GM18519 (cell line): ENCODE results near the gene PRKCA.

Experiments used
- ATAC-seq: cut with Tn5 transposase; IDR thresholded peaks from one replicate; pipeline ENCODE4 v1.9.1; 2021; ENCODE audit warnings: mild to moderate bottlenecking, moderate library complexity; ENCODE audit not compliant: unreplicated experiment, low FRiP score

The PRKCA gene

GRCh38 chr17:66496306-66496705 lies 193.9 kb downstream of the PRKCA start:
- ATAC-seq = no peak

- no peak for ATAC-seq
Observed at GRCh38 chr17:66498580-66498979, 196.2 kb downstream of the PRKCA start.

GRCh38 chr17:66506641-66507040 lies 204.2 kb downstream of the PRKCA start:
- no peak for ATAC-seq

- ATAC-seq = no peak
Observed at GRCh38 chr17:66507103-66507923, 204.9 kb downstream of the PRKCA start.

GRCh38 chr17:66507982-66508760 lies 205.8 kb downstream of the PRKCA start:
- no peak for ATAC-seq

GRCh38 chr17:66508896-66509844 lies 206.8 kb downstream of the PRKCA start:
- no peak for ATAC-seq

- ATAC-seq = no peak
Observed at GRCh38 chr17:66509926-66510325, 207.5 kb downstream of the PRKCA start.

- no peak for ATAC-seq
Observed at GRCh38 chr17:66511135-66511534, 208.7 kb downstream of the PRKCA start.

- no peak for ATAC-seq
Observed at GRCh38 chr17:66514227-66514806, 211.9 kb downstream of the PRKCA start.

GRCh38 chr17:66515974-66516373 lies 213.6 kb downstream of the PRKCA start:
- no peak for ATAC-seq

- no peak for ATAC-seq
Observed at GRCh38 chr17:66517336-66518009, 215.1 kb downstream of the PRKCA start.

- no peak for ATAC-seq
Observed at GRCh38 chr17:66518108-66518507, 215.7 kb downstream of the PRKCA start.

GRCh38 chr17:66518677-66519076 lies 216.3 kb downstream of the PRKCA start:
- ATAC-seq = no peak

GRCh38 chr17:66519154-66519553 lies 216.7 kb downstream of the PRKCA start:
- ATAC-seq = no peak

- no peak for ATAC-seq
Observed at GRCh38 chr17:66520999-66521398, 218.6 kb downstream of the PRKCA start.

- no peak for ATAC-seq
Observed at GRCh38 chr17:66522591-66523272, 220.3 kb downstream of the PRKCA start.

GRCh38 chr17:66523378-66524200 lies 221.2 kb downstream of the PRKCA start:
- no peak for ATAC-seq

GRCh38 chr17:66524877-66525276 lies 222.5 kb downstream of the PRKCA start:
- ATAC-seq = no peak
